ENCODE results near the gene OR8B8. TPM values are rescaled to one million over a fixed set of nuclear protein-coding genes. Genes with fewer than 3 reads are reported as not detected.
"Not testable (repeated sequence)": the region's sequence is repeated elsewhere in the genome, so short reads cannot be mapped to it uniquely, and the experiment has no call there.

Gene OR8B8
- total RNA-seq, 2 experiments from 2014 or later, result not detected

- Mint-ChIP-seq H3K36me3 (no peaks in the 10 kb centered on the region), H3K4me1 (ENCODE audit: low read depth) (no peaks in the 10 kb centered on the region), H3K27me3 (no peaks in the 10 kb centered on the region), H3K27ac (no peak overlapping the region), H3K9me3 (peaks cover 8% of the 10 kb centered on the region), H3K4me3 (no peak overlapping the region)
- DNase-seq, result no peak
- POLR2A ChIA-PET, result no interaction called here
- CTCF ChIA-PET, result interaction anchor here (1.0 kb wide), 2 partner anchors 10 to 28 kb away, joined by 3 read pairs; no protein-coding TSS in a partner anchor
- intact Hi-C loops (cut with micrococcal nuclease), result no loop called here
These were observed 15.9 kb downstream of the OR8B8 start for GRCh38 chr11:124429599-124429998.

- POLR2A ChIA-PET, result no interaction called here
- intact Hi-C loops (cut with micrococcal nuclease), result no loop called here
- Mint-ChIP-seq H3K4me3 (no peak within 1 kb of the TSS), H3K27me3 (peaks cover 3% of the 10 kb centered on the region), H3K27ac (no peak within 1 kb of the TSS), H3K9me3 (peaks cover 4% of the 10 kb centered on the region), H3K4me1 (ENCODE audit: low read depth) (no peaks in the 10 kb centered on the region), H3K36me3 (no peaks in the 10 kb centered on the region)
- CTCF ChIA-PET, result no interaction called here
- no peak for DNase-seq
These were observed 21.0 kb downstream of the OR8B8 start, which contains the start of gene OR8B4 for GRCh38 chr11:124424384-124424921. TSS of gene OR8B4 (minus strand) at chr11:124424871. CDS start at chr11:124424871, 0 bp downstream.

- DNase-seq, result no peak
- H3K4me3 Mint-ChIP-seq, result no peak overlapping the region
- peaks cover 5% of the 10 kb centered on the region for H3K27me3 Mint-ChIP-seq
- H3K9me3 Mint-ChIP-seq, result no peaks in the 10 kb centered on the region
- ChIA-PET CTCF (no interaction called here), POLR2A (no interaction called here)
- no peak overlapping the region for H3K27ac Mint-ChIP-seq
- no peaks in the 10 kb centered on the region for H3K36me3 Mint-ChIP-seq
- intact Hi-C loops (cut with micrococcal nuclease), result no loop called here
- no peaks in the 10 kb centered on the region for H3K4me1 Mint-ChIP-seq (ENCODE audit: low read depth)
These were observed 24.5 kb downstream of the OR8B8 start for GRCh38 chr11:124421043-124421442.

- no peaks in the 10 kb centered on the region for H3K36me3 Mint-ChIP-seq
- no peaks in the 10 kb centered on the region for H3K4me1 Mint-ChIP-seq (ENCODE audit: low read depth)
- peaks cover 8% of the 10 kb centered on the region for H3K27me3 Mint-ChIP-seq
- DNase-seq, result no peak
- H3K4me3 Mint-ChIP-seq, result no peak overlapping the region
- POLR2A ChIA-PET, result no interaction called here
- CTCF ChIA-PET, result interaction anchor here (0.6 to 5.4 kb wide), 8 partner anchors 14 to 344 kb away, joined by 3 to 33 read pairs (median 4); no protein-coding TSS in a partner anchor
- H3K9me3 Mint-ChIP-seq, result no peaks in the 10 kb centered on the region
- intact Hi-C loops (cut with micrococcal nuclease), result loop anchor here (1.0 to 10.0 kb wide), 2 partner anchors 171 to 449 kb away; partner anchors contain the start of gene ROBO3
- no peak overlapping the region for H3K27ac Mint-ChIP-seq
These were observed 30.1 kb downstream of the OR8B8 start for GRCh38 chr11:124415356-124415923.

- Mint-ChIP-seq H3K4me3 (no peak overlapping the region), H3K4me1 (ENCODE audit: low read depth) (no peaks in the 10 kb centered on the region), H3K27me3 (peaks cover 6% of the 10 kb centered on the region), H3K36me3 (no peaks in the 10 kb centered on the region), H3K27ac (no peak overlapping the region), H3K9me3 (no peaks in the 10 kb centered on the region)
- no peak for DNase-seq
- CTCF ChIA-PET, result interaction anchor here (0.8 kb wide), 1 partner anchor 18 kb away, joined by 3 read pairs; no protein-coding TSS in a partner anchor
- intact Hi-C loops (cut with micrococcal nuclease), result loop anchor here (10.0 kb wide), 2 partner anchors 425 to 455 kb away; partner anchors contain the start of gene ROBO3
- POLR2A ChIA-PET, result no interaction called here
These were observed 35.6 kb downstream of the OR8B8 start for GRCh38 chr11:124409906-124410305.

GRCh38 chr11:124405581-124405980, 39.9 kb downstream of the OR8B8 start:
- Mint-ChIP-seq H3K4me1 (ENCODE audit: low read depth) (peaks cover 2% of the 10 kb centered on the region), H3K4me3 (no peak overlapping the region), H3K36me3 (no peaks in the 10 kb centered on the region), H3K27ac (no peak overlapping the region), H3K27me3 (peaks cover 4% of the 10 kb centered on the region), H3K9me3 (no peaks in the 10 kb centered on the region)
- no peak for DNase-seq
- ChIA-PET CTCF (no interaction called here), POLR2A (no interaction called here)
- intact Hi-C loops (cut with micrococcal nuclease), result loop anchor here (10.0 kb wide), 1 partner anchor 429 kb away; no protein-coding TSS in a partner anchor

GRCh38 chr11:124403186-124403585, 42.3 kb downstream of the OR8B8 start:
- DNase-seq; POLR2A ChIA-PET; H3K27ac Mint-ChIP-seq; H3K36me3 Mint-ChIP-seq; H3K9me3 Mint-ChIP-seq; H3K4me3 Mint-ChIP-seq; H3K27me3 Mint-ChIP-seq; H3K4me1 Mint-ChIP-seq (ENCODE audit: low read depth): not testable (repeated sequence)
- intact Hi-C loops (cut with micrococcal nuclease), result loop anchor here (5.0 to 10.0 kb wide), 2 partner anchors 359 to 432 kb away; partner anchors contain the start of gene ESAM
- CTCF ChIA-PET, result interaction anchor here (0.9 to 2.7 kb wide), 5 partner anchors 13 to 339 kb away, joined by 3 to 17 read pairs (median 5); no protein-coding TSS in a partner anchor

GRCh38 chr11:124402326-124402922, 43.1 kb downstream of the OR8B8 start:
- Mint-ChIP-seq H3K9me3 (no peaks in the 10 kb centered on the region), H3K27ac (no peak overlapping the region), H3K4me3 (no peak overlapping the region), H3K4me1 (ENCODE audit: low read depth) (peaks cover 2% of the 10 kb centered on the region), H3K36me3 (no peaks in the 10 kb centered on the region), H3K27me3 (no peaks in the 10 kb centered on the region)
- intact Hi-C loops (cut with micrococcal nuclease), result loop anchor here (1.0 to 10.0 kb wide), 3 partner anchors 184 to 432 kb away; partner anchors contain the start of gene ESAM
- ChIA-PET CTCF (interaction anchor here (0.6 to 2.7 kb wide), 19 partner anchors 10 to 1817 kb away, joined by 3 to 17 read pairs (median 4); no protein-coding TSS in a partner anchor), POLR2A (no interaction called here)
- peak; percentile 71 for DNase-seq

GRCh38 chr11:124398924-124399323, 46.6 kb downstream of the OR8B8 start, which contains the start of gene OR8B3:
TSS of gene OR8B3 (minus strand) at chr11:124399024. CDS start at chr11:124397351, 1,673 bp downstream.
- H3K9me3 Mint-ChIP-seq, result no peaks in the 10 kb centered on the region
- DNase-seq, result no peak
- POLR2A ChIA-PET, result no interaction called here
- H3K4me3 Mint-ChIP-seq, result no peak within 1 kb of the TSS
- intact Hi-C loops (cut with micrococcal nuclease), result no loop called here
- peaks cover 2% of the 10 kb centered on the region for H3K4me1 Mint-ChIP-seq (ENCODE audit: low read depth)
- no peaks in the 10 kb centered on the region for H3K36me3 Mint-ChIP-seq
- CTCF ChIA-PET, result no interaction called here
- H3K27ac Mint-ChIP-seq, result no peak within 1 kb of the TSS
- H3K27me3 Mint-ChIP-seq, result no peaks in the 10 kb centered on the region

GRCh38 chr11:124396847-124397246, 48.6 kb downstream of the OR8B8 start:
- H3K9me3 Mint-ChIP-seq; DNase-seq; H3K4me1 Mint-ChIP-seq (ENCODE audit: low read depth); H3K27ac Mint-ChIP-seq; H3K4me3 Mint-ChIP-seq; intact Hi-C loops (cut with micrococcal nuclease); H3K36me3 Mint-ChIP-seq; CTCF ChIA-PET; POLR2A ChIA-PET; H3K27me3 Mint-ChIP-seq: not testable (repeated sequence)

- intact Hi-C loops (cut with micrococcal nuclease), result no loop called here
- Mint-ChIP-seq H3K4me3 (no peak overlapping the region), H3K27me3 (peaks cover 7% of the 10 kb centered on the region), H3K27ac (no peak overlapping the region), H3K4me1 (ENCODE audit: low read depth) (no peaks in the 10 kb centered on the region), H3K36me3 (no peaks in the 10 kb centered on the region), H3K9me3 (no peaks in the 10 kb centered on the region)
- CTCF ChIA-PET, result no interaction called here
- no peak for DNase-seq
- POLR2A ChIA-PET, result no interaction called here
These were observed 51.1 kb downstream of the OR8B8 start for GRCh38 chr11:124394408-124394807.

Measured in activated CD4-positive, alpha-beta memory T cell treated with anti-CD3 and anti-CD28 coated beads for 36 hours (primary cell).